GM04504 (cell line): ENCODE measurements around the gene ARMH4.

Source experiments
- DNase-seq: peaks from one replicate; pipeline ENCODE4 v3.0.0-alpha.2; 2012; ENCODE audit warnings: low read depth

The ARMH4 gene

DNA sequence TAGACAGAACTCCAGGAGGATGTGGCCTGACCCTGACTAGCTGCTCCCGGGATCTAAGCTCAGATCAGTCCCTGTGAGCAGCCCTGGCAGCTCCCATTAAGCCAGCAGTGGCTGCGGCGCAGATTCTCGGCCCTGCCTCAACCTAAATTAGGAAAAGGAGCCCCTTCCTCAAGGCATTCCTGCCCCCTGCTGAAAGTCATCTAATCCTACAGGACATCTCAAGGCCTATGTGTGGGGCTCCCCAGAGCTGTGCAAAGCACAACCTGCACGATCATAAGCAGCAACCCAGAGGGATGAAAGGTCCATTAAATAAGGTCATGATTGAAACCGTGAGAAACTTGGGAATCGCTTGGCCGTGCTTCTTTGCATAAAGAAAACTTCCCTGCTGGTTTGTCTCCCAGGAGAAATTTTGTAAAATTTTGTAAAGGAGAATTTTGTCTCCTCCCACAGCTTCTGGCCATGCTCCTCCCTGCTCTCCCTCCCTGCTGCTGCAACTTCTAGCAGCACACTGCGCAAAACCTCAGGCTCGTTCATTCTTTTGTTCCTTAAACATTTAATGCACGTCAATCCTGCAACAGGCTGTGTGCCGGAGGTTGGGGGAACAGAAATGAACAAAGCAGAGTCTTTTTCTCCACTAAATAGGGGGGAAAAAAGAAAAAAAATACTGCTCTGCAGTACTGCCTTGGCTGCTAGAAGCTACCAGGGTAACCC is 189.5 kb downstream of the ARMH4 start:
- no peak for DNase-seq

DNA sequence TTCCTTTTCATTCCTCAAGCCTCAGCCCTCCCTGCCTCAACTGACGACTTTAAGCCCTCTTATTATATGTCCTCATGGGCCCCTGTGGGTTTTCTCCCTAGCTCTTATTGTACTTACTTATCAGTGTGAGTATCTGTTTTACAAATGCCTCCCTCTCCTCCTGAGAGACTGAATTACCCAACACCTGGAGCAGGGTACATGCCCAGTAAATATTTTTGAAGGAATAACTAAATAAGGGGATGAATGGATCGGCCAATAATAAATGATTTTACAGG is 190.3 kb downstream of the ARMH4 start:
- no peak for DNase-seq

DNA sequence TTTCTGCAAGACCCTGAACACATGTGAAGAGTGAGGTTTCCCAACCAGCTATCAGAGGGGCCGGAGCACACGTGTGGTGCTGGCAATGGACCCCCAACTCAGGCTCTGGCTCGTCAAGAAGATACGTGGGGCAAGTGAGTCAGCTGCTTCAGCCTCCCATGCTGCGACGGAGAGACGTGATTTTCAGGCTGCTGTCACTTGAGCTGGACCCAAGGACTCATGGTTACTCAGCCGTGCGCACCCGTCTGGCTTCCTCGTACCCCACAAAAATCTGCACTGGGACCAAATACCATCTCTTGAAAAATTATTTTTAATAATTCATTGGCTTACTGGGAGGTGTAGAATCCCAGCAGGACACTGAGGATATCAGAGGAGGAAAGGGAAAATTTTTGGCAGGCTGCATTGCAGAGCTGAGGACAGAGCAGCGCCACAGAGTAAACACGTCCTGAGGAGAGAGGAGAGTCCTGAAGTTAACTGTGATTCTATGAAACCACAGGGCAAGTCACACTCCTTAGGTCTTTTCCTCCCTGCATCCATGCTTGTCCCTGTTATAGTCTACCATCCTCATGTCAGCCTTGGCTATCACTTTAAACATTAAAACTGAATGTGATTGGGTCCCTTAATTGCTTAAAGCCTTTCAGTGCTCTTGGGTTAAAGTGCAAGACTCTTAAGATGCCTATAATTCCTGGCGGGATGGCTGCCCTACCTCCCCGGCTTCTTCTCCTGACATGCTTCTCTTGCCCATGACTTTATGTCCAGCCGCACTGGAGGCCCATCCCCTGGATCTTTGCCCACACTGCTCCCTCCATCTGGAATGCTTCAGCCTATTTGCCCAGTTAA is 190.8 kb downstream of the ARMH4 start:
- no peak for DNase-seq

DNA sequence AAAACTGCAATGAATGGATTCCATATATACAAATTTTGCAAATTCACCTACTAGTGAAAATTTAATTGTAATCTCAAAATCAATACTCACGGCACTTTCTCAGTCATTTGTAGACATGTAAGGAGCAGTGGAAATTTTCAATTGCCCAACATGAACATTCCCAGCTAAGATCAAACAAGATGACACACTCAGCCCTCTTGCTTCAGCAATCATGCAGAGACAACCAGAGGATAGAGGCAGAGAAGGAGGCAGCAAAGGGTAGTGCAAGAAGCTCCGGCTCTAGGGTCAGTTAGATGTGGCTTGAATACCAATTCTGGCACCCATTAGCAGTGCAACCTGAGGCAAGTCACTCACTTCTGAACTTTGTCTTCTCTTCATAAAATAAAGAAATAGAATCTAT is 194.6 kb downstream of the ARMH4 start:
- no peak for DNase-seq
